ENCODE measurements around the gene CLDN5.

- TF ChIP-seq, protein P1, sequence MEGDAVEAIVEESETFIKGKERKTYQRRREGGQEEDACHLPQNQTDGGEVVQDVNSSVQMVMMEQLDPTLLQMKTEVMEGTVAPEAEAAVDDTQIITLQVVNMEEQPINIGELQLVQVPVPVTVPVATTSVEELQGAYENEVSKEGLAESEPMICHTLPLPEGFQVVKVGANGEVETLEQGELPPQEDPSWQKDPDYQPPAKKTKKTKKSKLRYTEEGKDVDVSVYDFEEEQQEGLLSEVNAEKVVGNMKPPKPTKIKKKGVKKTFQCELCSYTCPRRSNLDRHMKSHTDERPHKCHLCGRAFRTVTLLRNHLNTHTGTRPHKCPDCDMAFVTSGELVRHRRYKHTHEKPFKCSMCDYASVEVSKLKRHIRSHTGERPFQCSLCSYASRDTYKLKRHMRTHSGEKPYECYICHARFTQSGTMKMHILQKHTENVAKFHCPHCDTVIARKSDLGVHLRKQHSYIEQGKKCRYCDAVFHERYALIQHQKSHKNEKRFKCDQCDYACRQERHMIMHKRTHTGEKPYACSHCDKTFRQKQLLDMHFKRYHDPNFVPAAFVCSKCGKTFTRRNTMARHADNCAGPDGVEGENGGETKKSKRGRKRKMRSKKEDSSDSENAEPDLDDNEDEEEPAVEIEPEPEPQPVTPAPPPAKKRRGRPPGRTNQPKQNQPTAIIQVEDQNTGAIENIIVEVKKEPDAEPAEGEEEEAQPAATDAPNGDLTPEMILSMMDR (IDR thresholded peaks at IDR 0.05; ENCODE audit: insufficient read depth, low read length): no peak
- no peak for TF ChIP-seq POLR2AphosphoS5 (IDR thresholded peaks at IDR 0.05; ENCODE audit: low read depth)
- no peak for TF ChIP-seq GABPA (IDR thresholded peaks at IDR 0.05; ENCODE audit: low read depth)
These were observed 7.1 kb downstream of the CLDN5 start for GRCh38 chr22:19517171-19517500.
